Activated T-helper 2 cell treated with anti-CD3 and anti-CD28 coated beads, Interferon-gamma antibody, Interleukin-2, Interleukin-4, amounts not matched to agents 10 μg/mL and 5 μg/mL and 100 μg/mL, durations not matched to agents 14 hours and 24 hours and 36 hours (primary cell): Measurements from ENCODE around the gene MUC6. TPM values are rescaled to one million over a fixed set of nuclear protein-coding genes. Genes with fewer than 3 reads are reported as not detected.

Source experiments
- DNase-seq: peaks from one replicate; pipeline ENCODE4 v3.0.0; 2021; ENCODE audit warnings: low spot score
- H3K27ac Mint-ChIP-seq: one replicate; pipeline ENCODE4 v1.8.0; 2021; ENCODE audit warnings: mixed read lengths
- H3K27me3 Mint-ChIP-seq: one replicate; pipeline ENCODE4 v1.8.0; 2021; ENCODE audit warnings: low read depth, mixed read lengths
- H3K36me3 Mint-ChIP-seq: one replicate; pipeline ENCODE4 v1.8.0; 2021; ENCODE audit warnings: low read depth, mixed read lengths
- H3K4me1 Mint-ChIP-seq: one replicate; pipeline ENCODE4 v1.8.0; 2021; ENCODE audit warnings: low read depth, mixed read lengths
- H3K4me3 Mint-ChIP-seq: one replicate; pipeline ENCODE4 v1.8.0; 2021; ENCODE audit warnings: low read depth, mild to moderate bottlenecking, moderate library complexity, mixed read lengths
- H3K9me3 Mint-ChIP-seq: one replicate; pipeline ENCODE4 v1.8.0; 2021; ENCODE audit warnings: mixed read lengths
- intact Hi-C: fragments of 100-400 bp; cut with micrococcal nuclease; formaldehyde crosslinking; loops from one replicate; pipeline ENCODE4 v1.15.1; 2023
- total RNA-seq: library from RNA; stranded (reverse); gene quantifications from 2 replicates; pipeline ENCODE4 v1.2.3, GENCODE V29; 2022

Gene MUC6
- total RNA-seq, 1 donor from 2014 or later: not detected

DNA sequence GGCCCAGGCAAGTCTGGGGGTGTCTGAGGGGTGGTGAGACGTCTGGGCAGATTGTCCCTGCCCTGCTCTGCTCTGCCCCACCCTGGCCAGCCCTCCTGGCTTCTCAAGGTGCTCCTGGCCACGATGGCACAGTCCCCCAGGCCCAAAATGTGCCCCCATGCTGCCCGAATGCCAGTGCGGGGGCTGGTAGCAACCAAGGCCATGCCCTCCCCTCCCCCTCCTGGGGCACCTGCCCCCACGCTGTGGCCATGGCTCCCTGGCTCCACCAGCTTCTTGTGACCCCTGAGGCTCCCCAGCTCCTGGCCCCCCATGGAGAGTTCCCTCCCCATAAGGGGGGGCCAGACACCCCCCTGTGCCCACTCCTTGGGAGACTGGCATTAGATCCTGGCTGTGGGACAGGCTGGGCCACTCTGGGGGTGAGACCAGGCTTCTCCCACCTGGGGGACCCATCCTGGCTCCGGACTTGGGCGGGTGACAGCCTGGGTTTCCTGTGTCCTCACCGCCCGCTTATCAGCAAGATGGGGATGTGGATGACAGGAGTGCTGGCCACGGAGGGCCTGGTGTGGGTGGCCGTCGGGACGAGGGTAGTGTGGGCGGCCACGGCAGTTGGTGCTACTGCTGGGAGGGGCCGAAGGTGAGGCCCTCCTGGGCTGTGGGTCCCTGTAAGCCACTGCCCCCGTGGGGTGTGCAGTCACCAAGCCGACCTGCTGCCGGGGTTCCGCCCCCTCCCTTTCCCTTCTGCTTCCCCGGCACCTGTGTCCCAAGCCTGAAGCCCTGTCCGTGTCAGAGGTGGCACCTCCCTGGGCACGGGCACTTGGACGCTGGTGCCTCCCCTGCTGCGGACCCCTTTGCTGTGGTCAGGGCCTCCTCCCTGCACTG is 15.9 kb upstream of the MUC6 start:
- intact Hi-C loops: loop anchor here (5.0 kb wide), 1 partner anchor 125 kb away; the partner anchor contains the start of gene AP2A2
- Mint-ChIP-seq H3K36me3 (no peaks in the 10 kb centered on the region), H3K4me3 (no peak overlapping the region), H3K9me3 (no peaks in the 10 kb centered on the region), H3K27ac (no peak overlapping the region), H3K27me3 (no peaks in the 10 kb centered on the region), H3K4me1 (no peaks in the 10 kb centered on the region)
- DNase-seq: no peak

DNA sequence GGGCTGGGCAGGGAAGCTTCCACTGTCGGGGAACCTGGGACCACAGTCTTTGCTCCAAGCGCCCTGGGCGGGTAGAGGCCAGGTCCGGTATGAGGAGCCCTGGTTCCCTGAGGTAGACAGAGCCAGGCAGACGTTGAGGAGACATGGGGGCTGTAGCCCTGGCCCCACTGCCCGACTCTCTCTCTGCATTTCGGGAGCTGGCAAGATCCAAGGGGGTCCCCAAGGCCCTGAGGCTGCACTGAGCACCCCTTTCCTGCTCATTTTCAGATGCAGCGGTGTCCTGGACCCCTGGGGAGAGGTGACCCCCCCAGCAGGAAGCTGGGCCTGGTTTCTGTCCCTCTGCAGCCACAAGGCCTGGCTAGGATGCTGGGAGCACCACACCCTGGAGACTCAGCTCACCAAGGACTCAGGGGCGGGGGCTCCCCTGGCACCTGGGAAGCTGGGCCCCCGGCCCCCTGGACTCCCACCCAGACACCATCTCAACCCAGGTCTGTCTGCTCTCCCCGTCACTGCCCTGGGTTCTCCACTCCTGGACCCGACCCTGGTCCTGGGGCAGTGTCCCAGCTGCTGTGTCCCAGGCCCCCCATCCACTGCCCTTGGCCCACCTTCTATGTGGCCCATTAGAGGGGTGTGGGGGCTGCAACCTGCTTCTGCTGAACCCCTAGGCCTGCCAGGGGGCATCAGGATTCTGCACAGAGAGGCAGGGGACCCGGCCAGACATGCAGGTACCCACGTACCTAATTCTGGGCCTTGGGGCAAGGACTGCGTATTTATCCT is 15.0 kb upstream of the MUC6 start:
- no peaks in the 10 kb centered on the region for H3K36me3 Mint-ChIP-seq
- H3K4me1 Mint-ChIP-seq: no peaks in the 10 kb centered on the region
- intact Hi-C loops: loop anchor here (1.0 to 5.0 kb wide), 2 partner anchors 124 to 203 kb away; partner anchors contain the start of gene AP2A2
- peaks cover 3% of the 10 kb centered on the region for H3K27me3 Mint-ChIP-seq
- no peak for DNase-seq
- H3K27ac Mint-ChIP-seq: no peak overlapping the region
- no peak overlapping the region for H3K4me3 Mint-ChIP-seq
- H3K9me3 Mint-ChIP-seq: no peaks in the 10 kb centered on the region

DNA sequence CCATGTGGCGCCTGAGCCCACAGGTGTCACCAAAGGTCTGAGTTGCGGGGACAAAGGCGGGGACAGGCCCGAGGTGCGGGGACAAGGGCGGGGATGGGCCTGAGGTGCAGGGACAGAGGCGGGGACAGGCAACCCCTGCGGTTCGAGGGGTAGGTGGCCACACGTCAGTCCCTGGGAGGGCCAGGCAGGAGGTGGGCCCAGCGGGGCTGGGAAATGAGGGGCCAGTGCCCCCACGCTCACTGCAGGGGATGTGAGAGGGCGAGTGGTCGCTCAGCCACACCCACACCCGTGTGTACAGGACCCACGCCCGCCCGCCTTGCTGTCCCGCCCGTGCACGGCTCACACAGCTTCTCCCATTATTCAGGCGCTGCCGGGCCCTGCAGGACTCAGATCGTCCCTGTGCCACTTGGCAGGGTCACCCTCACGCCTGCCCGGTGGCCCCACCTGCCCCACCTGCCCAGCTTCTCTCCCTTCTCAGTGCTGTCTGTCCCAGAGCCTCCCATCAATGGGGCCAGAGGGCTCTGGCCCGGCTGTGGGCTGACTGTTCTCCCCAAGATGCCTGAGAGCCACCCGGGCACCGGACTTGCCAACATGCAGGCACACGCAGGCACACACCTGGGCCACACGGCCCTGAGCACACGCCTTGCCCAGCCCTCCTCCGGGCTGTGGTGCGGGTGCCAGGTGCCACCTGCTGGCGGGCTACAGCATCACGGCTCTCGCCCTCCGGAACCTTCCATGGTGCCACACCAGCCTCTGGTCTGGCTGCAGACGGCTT is 14.2 kb upstream of the MUC6 start:
- Mint-ChIP-seq H3K36me3 (no peaks in the 10 kb centered on the region), H3K27ac (no peak overlapping the region), H3K27me3 (peaks cover 6% of the 10 kb centered on the region), H3K4me3 (no peak overlapping the region), H3K9me3 (no peaks in the 10 kb centered on the region), H3K4me1 (no peaks in the 10 kb centered on the region)
- intact Hi-C loops: loop anchor here (1.0 to 5.0 kb wide), 2 partner anchors 123 to 202 kb away; partner anchors contain the start of gene AP2A2
- DNase-seq: peak; percentile 63

DNA sequence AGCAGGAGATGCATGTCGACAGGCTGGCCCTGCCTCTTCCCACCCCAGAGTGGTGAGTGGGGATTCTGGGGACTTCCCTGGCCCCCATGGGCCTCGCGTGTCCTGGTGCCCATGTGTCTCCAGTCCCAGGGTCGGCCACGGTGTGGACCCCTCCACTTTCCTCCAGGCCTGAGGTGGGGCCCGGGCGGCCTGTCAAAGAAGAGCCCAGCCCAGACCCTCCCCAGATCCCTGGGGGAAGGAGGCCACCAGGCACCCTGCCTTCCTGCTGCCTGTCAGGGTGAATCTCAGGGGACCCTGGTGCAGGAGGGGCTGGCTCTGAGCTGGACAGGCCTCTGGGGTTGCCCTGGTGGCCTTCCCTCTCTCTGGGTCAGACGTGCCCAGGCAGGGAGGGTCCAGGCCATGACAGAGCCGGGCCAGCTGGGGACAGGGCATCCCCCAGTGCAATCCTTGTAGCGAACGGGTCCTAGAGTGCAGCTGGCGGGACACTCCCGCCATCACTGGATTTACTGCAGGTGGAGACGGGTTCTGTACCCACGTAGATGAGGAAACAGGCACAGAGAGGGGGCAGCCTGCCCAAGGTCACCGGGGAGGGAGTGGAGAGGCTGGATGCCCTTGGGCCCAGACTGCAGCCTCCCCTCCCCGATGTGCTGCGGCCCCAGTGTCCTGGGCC is 13.5 kb upstream of the MUC6 start:
- peaks cover 6% of the 10 kb centered on the region for H3K27me3 Mint-ChIP-seq
- intact Hi-C loops: loop anchor here (5.0 kb wide), 1 partner anchor 123 kb away; the partner anchor contains the start of gene AP2A2
- DNase-seq: no peak

DNA sequence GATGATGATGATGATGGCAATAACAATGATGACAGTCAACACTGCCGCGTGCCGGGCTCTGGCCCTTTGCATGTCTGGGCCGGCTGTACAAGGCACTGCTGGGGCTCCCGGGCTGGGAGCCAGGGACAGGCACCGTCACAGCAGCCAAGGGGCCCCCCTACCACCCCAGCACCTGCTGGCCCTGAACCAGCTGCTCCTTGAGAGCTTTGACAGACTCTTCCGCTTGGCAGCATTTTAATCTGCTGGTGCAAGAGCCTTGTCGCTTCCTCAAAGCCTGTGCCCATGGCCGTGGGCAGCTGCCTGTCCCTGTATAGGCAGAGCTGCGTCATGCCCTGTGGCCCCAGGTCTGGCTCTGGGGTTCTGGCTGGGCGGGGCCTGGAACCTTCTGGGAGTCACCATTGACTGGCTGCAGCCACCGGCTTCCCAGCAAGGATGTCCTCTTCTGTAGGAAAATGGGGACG is 12.9 kb upstream of the MUC6 start:
- intact Hi-C loops: no loop called here
- H3K4me1 Mint-ChIP-seq: no peaks in the 10 kb centered on the region
- H3K27me3 Mint-ChIP-seq: peaks cover 8% of the 10 kb centered on the region
- H3K36me3 Mint-ChIP-seq: no peaks in the 10 kb centered on the region
- no peak overlapping the region for H3K27ac Mint-ChIP-seq
- no peak overlapping the region for H3K4me3 Mint-ChIP-seq
- DNase-seq: no peak
- no peaks in the 10 kb centered on the region for H3K9me3 Mint-ChIP-seq

More for the DNA sequence above, 13.5 kb upstream of the MUC6 start:
- Mint-ChIP-seq H3K36me3 (no peaks in the 10 kb centered on the region), H3K27ac (no peak overlapping the region), H3K4me1 (no peaks in the 10 kb centered on the region), H3K9me3 (no peaks in the 10 kb centered on the region), H3K4me3 (no peak overlapping the region)

DNA sequence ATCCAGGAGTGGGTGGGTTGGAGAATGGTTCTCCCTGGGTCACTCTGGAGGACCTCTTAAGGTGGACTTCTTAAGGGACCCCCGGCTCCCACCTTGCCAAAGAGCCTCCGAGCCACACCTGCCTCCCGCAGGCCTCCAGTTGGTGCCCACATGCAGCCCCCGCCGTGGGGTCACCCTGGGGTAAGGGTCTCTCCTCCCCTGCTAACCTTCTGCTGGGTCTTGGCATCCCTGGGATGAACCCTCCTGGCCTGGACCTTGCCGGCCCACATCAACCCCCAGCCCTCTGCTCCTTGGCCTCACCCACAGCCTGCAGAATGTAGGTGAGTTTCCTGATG is 12.5 kb upstream of the MUC6 start:
- Mint-ChIP-seq H3K27ac (no peak overlapping the region), H3K36me3 (no peaks in the 10 kb centered on the region), H3K27me3 (peaks cover 8% of the 10 kb centered on the region), H3K9me3 (no peaks in the 10 kb centered on the region), H3K4me1 (no peaks in the 10 kb centered on the region), H3K4me3 (no peak overlapping the region)
- intact Hi-C loops: no loop called here
- DNase-seq: no peak

DNA sequence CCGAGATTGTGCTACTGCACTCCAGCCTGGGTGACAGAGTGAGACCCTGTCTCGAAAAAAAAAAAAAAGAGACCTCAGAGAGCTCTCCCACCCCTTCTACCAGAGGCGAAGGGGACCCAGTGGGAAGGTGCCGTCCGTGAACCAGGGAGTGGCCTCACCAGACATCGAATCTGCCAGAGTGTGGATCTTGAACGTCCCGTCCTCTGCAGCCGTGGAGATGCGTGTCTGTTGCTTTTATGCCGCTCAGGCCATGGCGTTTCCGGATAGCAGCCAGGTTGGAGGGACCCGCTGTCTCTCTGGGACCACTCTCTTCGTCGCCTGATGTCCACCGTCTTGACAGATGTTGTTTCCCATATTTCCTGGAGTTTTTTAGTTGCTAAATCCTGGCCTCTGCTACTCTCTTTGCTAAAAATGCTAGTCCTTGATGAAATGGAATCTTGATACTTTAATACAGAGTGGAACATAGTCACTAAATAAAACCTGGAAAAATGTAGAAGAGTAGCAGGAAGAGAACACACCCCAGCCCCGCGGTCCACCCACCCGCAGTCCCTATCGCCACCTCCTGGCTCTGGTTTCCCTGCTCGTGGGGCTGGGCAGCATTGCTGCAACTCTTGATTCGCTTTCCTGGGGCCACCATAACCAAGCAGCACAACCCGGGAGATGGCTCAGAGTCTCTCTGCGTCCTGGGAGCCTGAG is 12.0 kb upstream of the MUC6 start:
- H3K27ac Mint-ChIP-seq: no peak overlapping the region
- intact Hi-C loops: no loop called here
- H3K4me3 Mint-ChIP-seq: no peak overlapping the region
- H3K9me3 Mint-ChIP-seq: no peaks in the 10 kb centered on the region
- H3K27me3 Mint-ChIP-seq: peaks cover 8% of the 10 kb centered on the region
- no peaks in the 10 kb centered on the region for H3K4me1 Mint-ChIP-seq
- no peak for DNase-seq
- H3K36me3 Mint-ChIP-seq: no peaks in the 10 kb centered on the region

DNA sequence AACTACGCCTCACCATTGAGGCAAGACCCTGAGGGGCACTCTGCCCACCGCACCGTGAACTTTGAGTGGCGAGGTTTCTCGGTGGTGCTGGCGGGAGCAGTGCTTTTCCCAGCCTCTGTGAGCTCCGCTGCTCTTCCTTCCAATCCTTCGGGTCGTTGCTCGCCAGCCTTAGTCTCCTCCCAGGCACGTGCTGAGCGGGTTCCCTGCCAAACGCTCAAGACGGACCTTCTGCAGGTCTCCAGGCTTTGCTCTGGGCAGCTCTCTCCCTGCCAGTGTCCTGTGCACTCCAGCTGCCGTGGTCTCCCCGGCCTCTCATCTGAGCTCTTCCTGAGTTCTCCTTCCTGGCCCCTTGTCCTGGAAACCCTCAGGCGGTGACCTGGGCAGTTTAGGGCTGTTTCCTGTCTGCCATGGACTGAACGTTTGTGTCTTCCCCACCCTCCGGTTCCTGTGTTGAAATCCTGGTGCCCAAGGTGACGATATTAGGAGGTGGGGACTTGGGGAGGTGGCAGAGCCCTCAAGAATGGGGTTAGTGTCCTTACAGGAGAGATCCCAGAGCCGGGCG is 11.2 kb upstream of the MUC6 start:
- Mint-ChIP-seq H3K4me3 (no peak overlapping the region), H3K9me3 (no peaks in the 10 kb centered on the region), H3K27me3 (peaks cover 8% of the 10 kb centered on the region), H3K36me3 (no peaks in the 10 kb centered on the region), H3K27ac (no peak overlapping the region), H3K4me1 (no peaks in the 10 kb centered on the region)
- no peak for DNase-seq
- intact Hi-C loops: no loop called here

DNA sequence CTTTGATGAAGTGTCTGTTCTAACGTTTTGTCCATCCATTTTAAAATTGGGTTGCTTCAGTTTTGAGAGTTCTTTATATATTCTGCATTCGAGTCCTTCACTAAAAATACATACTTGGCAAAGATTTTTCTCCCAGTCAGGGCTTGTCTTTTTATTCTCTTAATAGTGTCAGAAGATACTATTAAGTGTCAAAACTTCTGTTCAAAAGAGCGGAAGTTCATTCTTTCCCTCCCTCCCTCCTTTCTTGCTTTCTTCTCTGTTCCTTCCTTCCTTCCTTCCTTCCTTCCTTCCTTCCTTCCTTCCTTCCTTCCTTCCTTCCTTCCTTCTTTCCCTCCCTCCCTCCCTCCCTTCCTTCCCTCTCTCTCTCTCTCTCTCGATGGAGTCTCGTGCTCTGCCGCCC is 7.6 kb upstream of the MUC6 start:
- H3K4me3 Mint-ChIP-seq: no peak overlapping the region
- intact Hi-C loops: no loop called here
- DNase-seq: no peak
- H3K4me1 Mint-ChIP-seq: no peaks in the 10 kb centered on the region
- H3K36me3 Mint-ChIP-seq: no peaks in the 10 kb centered on the region
- H3K9me3 Mint-ChIP-seq: no peaks in the 10 kb centered on the region
- H3K27me3 Mint-ChIP-seq: peaks cover 8% of the 10 kb centered on the region
- H3K27ac Mint-ChIP-seq: no peak overlapping the region

DNA sequence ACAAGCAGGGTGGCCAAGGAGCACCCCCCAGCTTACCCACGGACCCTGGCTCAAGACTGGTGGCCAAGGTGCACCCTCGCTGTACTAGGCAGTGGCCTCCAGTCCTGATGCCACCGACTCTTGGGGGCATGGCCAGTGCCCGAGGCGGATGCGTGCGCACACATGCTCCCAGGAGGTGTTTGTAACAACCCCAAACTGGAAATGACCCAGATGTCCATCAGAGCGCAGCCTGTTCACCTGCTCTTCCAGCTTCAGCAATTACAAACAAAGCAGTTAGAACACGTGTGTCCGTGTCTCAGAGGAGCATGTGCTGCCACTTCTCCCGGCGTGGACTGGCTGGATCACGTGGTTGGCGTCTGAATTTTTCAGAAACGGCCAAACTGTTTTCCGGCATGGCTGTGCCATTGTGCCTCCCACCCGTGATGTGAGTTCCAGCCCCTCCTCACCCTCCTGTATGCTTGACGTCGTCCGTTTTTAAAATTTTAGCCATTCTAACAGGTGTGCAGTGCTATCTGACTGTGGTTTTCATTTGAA is 7.1 kb upstream of the MUC6 start:
- no peak overlapping the region for H3K4me3 Mint-ChIP-seq
- no peaks in the 10 kb centered on the region for H3K9me3 Mint-ChIP-seq
- DNase-seq: no peak
- H3K27ac Mint-ChIP-seq: no peak overlapping the region
- H3K4me1 Mint-ChIP-seq: no peaks in the 10 kb centered on the region
- intact Hi-C loops: no loop called here
- no peaks in the 10 kb centered on the region for H3K36me3 Mint-ChIP-seq
- peaks cover 8% of the 10 kb centered on the region for H3K27me3 Mint-ChIP-seq
